A673 (cell line): ENCODE results near the gene ZNF816. TPM values are rescaled to one million over a fixed set of nuclear protein-coding genes. Genes with fewer than 3 reads are reported as not detected.
A peak's percentile ranks its signal among the peaks of the same experiment; 100 is the strongest.

Experiments used
- BruUV-seq: library from RNA; stranded (reverse); fragments of 400-500 nt; replicated peaks from 2 replicates; lab custom pipeline; 2021; lab: Mats Ljungman, UMichigan
- CTCF ChIA-PET: fragments of 300-600 bp; sonication (Branson Sonifier 250); formaldehyde crosslinking; loops from one replicate; lab custom pipeline; 2022; ENCODE audit warnings: antibody characterized with exemption; lab: Charles Lee
- POLR2A ChIA-PET: fragments of 300-600 bp; sonication (Branson Sonifier 250); formaldehyde crosslinking; loops from one replicate; lab custom pipeline; 2022; ENCODE audit warnings: antibody characterized with exemption; ENCODE audit not compliant: low non-redundant PET; lab: Charles Lee
- DNase-seq: peaks from one replicate; pipeline ENCODE4 v3.0.0-alpha.2; 2015; ENCODE audit warnings: low spot score
- H3K27ac ChIP-seq: fragments of 200-600 bp; sonication (generic); 2 replicates; pipeline ENCODE4 v1.5.1; 2016; ENCODE audit warnings: mixed run types, low read depth, mild to moderate bottlenecking, mixed read lengths, antibody characterized with exemption, low read length; ENCODE audit not compliant: poor library complexity, severe bottlenecking
- H3K27me3 ChIP-seq: fragments of 200-600 bp; sonication (generic); replicated peaks from 2 replicates; pipeline ENCODE4 v1.6.1; 2017; ENCODE audit warnings: mixed run types, low read depth, mild to moderate bottlenecking, mixed read lengths, antibody characterized with exemption, low read length; ENCODE audit not compliant: insufficient read depth, poor library complexity
- H3K36me3 ChIP-seq: fragments of 200-600 bp; sonication (generic); 2 replicates; pipeline ENCODE4 v1.6.1; 2016; ENCODE audit warnings: mixed run types, mild to moderate bottlenecking, mixed read lengths, antibody characterized with exemption, low read length; ENCODE audit not compliant: insufficient read depth, poor library complexity, severe bottlenecking
- H3K4me1 ChIP-seq: fragments of 200-600 bp; sonication (generic); 2 replicates; pipeline ENCODE4 v1.6.1; 2017; ENCODE audit warnings: mixed run types, mild to moderate bottlenecking, mixed read lengths, antibody characterized with exemption, low read length; ENCODE audit not compliant: insufficient read depth, poor library complexity, severe bottlenecking
- H3K4me3 ChIP-seq: fragments of 200-600 bp; sonication (generic); 2 replicates; pipeline ENCODE4 v1.5.1; 2016; ENCODE audit warnings: low read depth, mixed run types, mild to moderate bottlenecking, mixed read lengths, low read length; ENCODE audit not compliant: poor library complexity, severe bottlenecking
- H3K9me3 ChIP-seq: fragments of 200-600 bp; sonication (generic); 2 replicates; pipeline ENCODE4 v1.6.1; 2016; ENCODE audit warnings: mixed run types, low read depth, mild to moderate bottlenecking, mixed read lengths, antibody characterized with exemption, low read length; ENCODE audit not compliant: poor library complexity, severe bottlenecking
- CTCF ChIP-seq: fragments of 300-800, 200-600 bp; sonication (generic); conservative IDR thresholded peaks from 2 replicates; pipeline ENCODE4 v1.5.1; 2017; ENCODE audit warnings: low read depth, mild to moderate bottlenecking, antibody characterized with exemption, low read length, moderate library complexity, mixed read lengths
- EZH2 ChIP-seq: fragments of 200-600 bp; sonication (generic); IDR thresholded peaks from 2 replicates; pipeline ENCODE4 v1.6.1; 2017; ENCODE audit warnings: borderline replicate concordance, low read depth, mild to moderate bottlenecking, mixed read lengths, antibody characterized with exemption, low read length; ENCODE audit not compliant: poor library complexity, severe bottlenecking
- intact Hi-C: fragments of 100-400 bp; cut with micrococcal nuclease; formaldehyde crosslinking; loops from one replicate; pipeline ENCODE4 v1.10.0; 2022; ENCODE audit not compliant: unreplicated experiment
- total RNA-seq: library from RNA; stranded (reverse); gene quantifications from 2 replicates; pipeline ENCODE4 v1.2.3, GENCODE V29; 2021

The ZNF816 gene
- total RNA-seq, 1 experiment from 2014 or later: 6.6 TPM

GRCh38 chr19:52923778-52924593 is 38.7 kb downstream of the ZNF816 start:
- Histone ChIP-seq H3K27me3 (no peaks in the 10 kb centered on the region), H3K4me1 (no peaks in the 10 kb centered on the region), H3K4me3 (peak overlapping the region; percentile 60), H3K27ac (no peak overlapping the region), H3K36me3 (no peaks in the 10 kb centered on the region), H3K9me3 (no peaks in the 10 kb centered on the region)
- intact Hi-C loops: no loop called here
- BruUV-seq: no TSS peak
- CTCF ChIA-PET: no interaction called here
- POLR2A ChIA-PET: no interaction called here
- no peak for TF ChIP-seq EZH2
- TF ChIP-seq CTCF: no peak
- DNase-seq: no peak

GRCh38 chr19:52922841-52923777 is 39.6 kb downstream of the ZNF816 start, which contains the start of gene ZNF888:
Gene ZNF888, minus strand, starts transcription at chr19:52923428. Its CDS starts 5,555 bp downstream, at chr19:52917873.
- ChIA-PET POLR2A (no interaction called here), CTCF (no interaction called here)
- no peaks in the 10 kb centered on the region for H3K4me1 ChIP-seq
- DNase-seq: peak; percentile 84
- BruUV-seq: TSS peak; percentile 65
- TF ChIP-seq CTCF (no peak), EZH2 (no peak)
- peak within 1 kb of the TSS; percentile 80 for H3K27ac ChIP-seq
- intact Hi-C loops: no loop called here
- no peaks in the 10 kb centered on the region for H3K27me3 ChIP-seq
- H3K9me3 ChIP-seq: no peaks in the 10 kb centered on the region
- peak within 1 kb of the TSS; percentile 60 for H3K4me3 ChIP-seq
- H3K36me3 ChIP-seq: no peaks in the 10 kb centered on the region

- DNase-seq: no peak
- intact Hi-C loops: no loop called here
- TF ChIP-seq CTCF: no peak
- no peak for TF ChIP-seq EZH2
- POLR2A ChIA-PET: no interaction called here
- CTCF ChIA-PET: no interaction called here
- H3K27ac ChIP-seq: no peak overlapping the region
- H3K27me3 ChIP-seq: no peaks in the 10 kb centered on the region
- H3K4me3 ChIP-seq: no peak overlapping the region
- H3K4me1 ChIP-seq: no peaks in the 10 kb centered on the region
- H3K36me3 ChIP-seq: no peaks in the 10 kb centered on the region
- no TSS peak for BruUV-seq
- no peaks in the 10 kb centered on the region for H3K9me3 ChIP-seq
Measured at GRCh38 chr19:52917531-52917930, 45.1 kb downstream of the ZNF816 start.
